HepG2 (cell line): Measurements from ENCODE around the gene LGALS13. TPM values are rescaled to one million over a fixed set of nuclear protein-coding genes. Genes with fewer than 3 reads are reported as not detected.

Experiments used
- ATAC-seq: fragments of 200-7000 bp; cut with Tn5 transposase; 3 replicates; pipeline ENCODE4 v1.9.1; 2020; ENCODE audit warnings: mild to moderate bottlenecking, moderate library complexity
- BruUV-seq: library from RNA; stranded (reverse); fragments of 400-500 nt; replicated peaks from 2 replicates; lab custom pipeline; 2021; lab: Mats Ljungman, UMichigan
- CTCF ChIA-PET: fragments of 300-600 bp; formaldehyde crosslinking; extraction: SDS; loops from one replicate; lab custom pipeline; 2021; ENCODE audit warnings: low total read pairs, inconsistent platforms, low intra/inter-chr PET ratio; lab: Yijun Ruan, JAX
- POLR2A ChIA-PET: fragments of 350-600 bp; sonication (Branson Sonifier 250); formaldehyde crosslinking; loops from one replicate; lab custom pipeline; 2020; ENCODE audit warnings: antibody characterized with exemption, inconsistent platforms; lab: Yijun Ruan, JAX
- DNase-seq: peaks from one replicate; pipeline ENCODE4 v3.0.0-alpha.2; 2015; ENCODE audit warnings: low spot score
- FAIRE-seq: peaks from 3 replicates; lab custom pipeline; 2011; peaks lifted over from hg19 to GRCh38; lab: Jason Lieb, UNC
- H2AFZ ChIP-seq: one replicate; pipeline ENCODE4 v1.6.1; 2011; ENCODE audit warnings: low read length, inconsistent platforms
- H3K27ac ChIP-seq: fragments of 300-600 bp; 3 replicates; pipeline ENCODE4 v1.8.0; 2011; ENCODE audit warnings: mixed run types, mild to moderate bottlenecking, mixed read lengths, low read length, inconsistent platforms; ENCODE audit not compliant: insufficient read depth; ENCODE audit errors: extremely low read length
- H3K27me3 ChIP-seq, 2 experiments: fragments of 200-600 bp in 1 of 2; 2 replicates in 1 of 2; 3 replicates in 1 of 2; pipeline versions ENCODE4 v1.6.0 to v1.8.0; 2011; ENCODE audit warnings: low read length in 2 of 2, mild to moderate bottlenecking in 2 of 2, moderate library complexity in 2 of 2, inconsistent platforms in 1 of 2; ENCODE audit not compliant: insufficient read depth in 2 of 2, control insufficient read depth in 1 of 2
- H3K36me3 ChIP-seq, 2 experiments: fragments of 200-600 bp in 1 of 2; replicated peaks in 1 of 2; 2 replicates in 1 of 2; 3 replicates in 1 of 2; pipeline versions ENCODE4 v1.5.1 to v1.8.0; 2011; ENCODE audit warnings: low read length in 2 of 2, inconsistent platforms in 1 of 2; ENCODE audit not compliant: insufficient read depth in 2 of 2, control insufficient read depth in 1 of 2
- H3K4me1 ChIP-seq: 2 replicates; pipeline ENCODE4 v1.5.1; 2012; ENCODE audit warnings: low read length, inconsistent platforms; ENCODE audit not compliant: insufficient read depth
- H3K4me2 ChIP-seq: 2 replicates; pipeline ENCODE4 v1.6.0; 2011; ENCODE audit warnings: low read depth, low read length, inconsistent platforms
- H3K4me3 ChIP-seq, 3 experiments: fragments of 200-600 bp in 1 of 3; sonication (generic), shearing (Covaris generic) in 1 of 3; replicated peaks in 1 of 3; 2 replicates each; pipeline ENCODE4 v1.5.1; 2011 to 2016; ENCODE audit warnings: low read length in 3 of 3, inconsistent platforms in 2 of 3, low read depth in 2 of 3, mild to moderate bottlenecking in 2 of 3, control low read depth in 1 of 3, mixed read lengths in 1 of 3; ENCODE audit not compliant: insufficient read depth in 1 of 3
- H3K79me2 ChIP-seq: one replicate; pipeline ENCODE4 v1.6.1; 2011; ENCODE audit warnings: low read length, inconsistent platforms; ENCODE audit not compliant: insufficient read depth
- H3K9ac ChIP-seq: 2 replicates; pipeline ENCODE4 v1.6.0; 2011; ENCODE audit warnings: mild to moderate bottlenecking, low read depth, low read length, inconsistent platforms; ENCODE audit not compliant: insufficient read depth
- H3K9me3 ChIP-seq: 2 replicates; pipeline ENCODE4 v1.5.1; 2012; ENCODE audit warnings: mild to moderate bottlenecking, low read length
- H4K20me1 ChIP-seq: 2 replicates; pipeline ENCODE4 v1.6.0; 2011; ENCODE audit warnings: inconsistent platforms, mild to moderate bottlenecking, low read length, moderate library complexity; ENCODE audit not compliant: insufficient read depth
- HES4 ChIP-seq: sonication (generic); formaldehyde crosslinking; IDR thresholded peaks from 2 replicates; pipeline ENCODE4 v1.9.0; 2021; ENCODE audit warnings: mild to moderate bottlenecking, missing genetic modification reagents, borderline replicate concordance
- PCBP2 ChIP-seq: fragments of 200-400 bp; formaldehyde crosslinking; optimal IDR thresholded peaks from 2 replicates; pipeline ENCODE3; 2018; ENCODE audit warnings: low read length, low read depth; ENCODE audit not compliant: poor library complexity, severe bottlenecking
- SKI ChIP-seq: fragments of 450-650 bp; IDR thresholded peaks from one replicate; pipeline ENCODE4 v1.6.1; 2018; ENCODE audit warnings: mild to moderate bottlenecking; ENCODE audit not compliant: partially characterized antibody
- TAF1 ChIP-seq: sonication (generic); formaldehyde crosslinking; IDR thresholded peaks from 2 replicates; pipeline ENCODE4 v1.4.0; 2020; ENCODE audit warnings: missing genetic modification reagents
- ZBTB7A ChIP-seq: sonication (generic); formaldehyde crosslinking; IDR thresholded peaks from 2 replicates; pipeline ENCODE4 v1.8.0; 2022; ENCODE audit warnings: mild to moderate bottlenecking, missing genetic modification reagents
- ZNF33B ChIP-seq: sonication (generic); formaldehyde crosslinking; IDR thresholded peaks from 2 replicates; pipeline ENCODE4 v1.5.1; 2020; ENCODE audit warnings: mild to moderate bottlenecking, missing genetic modification reagents
- ZNF343 ChIP-seq: sonication (generic); formaldehyde crosslinking; IDR thresholded peaks from 2 replicates; pipeline ENCODE4 v1.4.0; 2020; ENCODE audit warnings: mild to moderate bottlenecking, missing genetic modification reagents
- ZNF451 ChIP-seq: sonication (generic); formaldehyde crosslinking; IDR thresholded peaks from 2 replicates; pipeline ENCODE4 v1.5.0; 2020; ENCODE audit warnings: mild to moderate bottlenecking, missing genetic modification reagents
- ZNF703 ChIP-seq: sonication (generic); formaldehyde crosslinking; IDR thresholded peaks from 2 replicates; pipeline ENCODE4 v1.5.1; 2020; ENCODE audit warnings: missing genetic modification reagents, mild to moderate bottlenecking, moderate library complexity, borderline replicate concordance
- WGBS: methylation state at CpG from one replicate; pipeline ENCODE4 v1.1.6; 2017; ENCODE audit warnings: low lambda C conversion rate; 5-methylcytosine and 5-hydroxymethylcytosine counted together
- in situ Hi-C: cut with HindIII; loops from 2 replicates; pipeline ENCODE4 v1.10.0; 2017; ENCODE audit warnings: low pct_unique_long_range_greater_than_20kb; ENCODE audit not compliant: extremely low pct_ligation_motif_present
- intact Hi-C: fragments of 100-400 bp; cut with micrococcal nuclease; formaldehyde crosslinking; loops from one replicate; pipeline ENCODE4 v1.10.0; 2022; ENCODE audit not compliant: unreplicated experiment
- polyA plus RNA-seq, 8 experiments: library from polyadenylated mRNA; depleted of rRNA in 3 of 8; stranded (reverse) in 7 of 8; unstranded in 1 of 8; fragments of >200 nt; fragmentation: Illumina TruSeq in 4 of 8; extraction: Trizol in 4 of 8; gene quantifications; 2 replicates each; pipeline versions ENCODE4 v1.2.1 to v1.2.3, GENCODE V29; 2011 to 2016; ENCODE audit warnings: low read depth in 4 of 8, missing spikeins in 1 of 8, mixed read lengths in 1 of 8; ENCODE audit not compliant: insufficient read depth in 1 of 8
- total RNA-seq, 5 experiments: library from RNA; depleted of rRNA; stranded (reverse); fragments of >200 nt; fragmentation: Illumina TruSeq; extraction: Trizol; gene quantifications; 2 replicates each; pipeline ENCODE4 v1.2.3, GENCODE V29; 2016; ENCODE audit warnings: low read depth in 1 of 5
- TF ChIP-seq, protein P1 (sequence below): sonication (generic); formaldehyde crosslinking; IDR thresholded peaks from 2 replicates; pipeline ENCODE4 v1.4.0; 2020; ENCODE audit warnings: low read depth, mild to moderate bottlenecking, missing genetic modification reagents
- TF ChIP-seq, protein P2 (sequence below): sonication (generic); formaldehyde crosslinking; IDR thresholded peaks from 2 replicates; pipeline ENCODE4 v1.8.1; 2023; ENCODE audit warnings: missing genetic modification reagents, mild to moderate bottlenecking, borderline replicate concordance

LGALS13 gene
- total and polyA plus RNA-seq, 2 of the 13 experiments (the other 11 are each of a cell fraction or from before 2014, with no cell fraction given), result not detected

- Histone ChIP-seq H3K9me3 (no peaks in the 10 kb centered on the region), H3K36me3 (no peaks in the 10 kb centered on the region), H3K27me3 (no peaks in the 10 kb centered on the region), H3K27ac (no peak overlapping the region), H3K4me3 (no peak overlapping the region), H3K4me1 (0 out of 2 replicates have a peak, but pooled peaks cover 8% of the 10 kb centered on the region), H2AFZ (no peak overlapping the region), H3K4me2 (no peak overlapping the region), H4K20me1 (no peaks in the 10 kb centered on the region), H3K79me2 (no peaks in the 10 kb centered on the region), H3K9ac (no peak overlapping the region)
- in situ Hi-C loops (no loop called here), intact Hi-C loops (no loop called here)
- ChIA-PET POLR2A (no interaction called here), CTCF (no interaction called here)
- no peak for FAIRE-seq
- ATAC-seq, result no peak
- TF ChIP-seq, protein P1, sequence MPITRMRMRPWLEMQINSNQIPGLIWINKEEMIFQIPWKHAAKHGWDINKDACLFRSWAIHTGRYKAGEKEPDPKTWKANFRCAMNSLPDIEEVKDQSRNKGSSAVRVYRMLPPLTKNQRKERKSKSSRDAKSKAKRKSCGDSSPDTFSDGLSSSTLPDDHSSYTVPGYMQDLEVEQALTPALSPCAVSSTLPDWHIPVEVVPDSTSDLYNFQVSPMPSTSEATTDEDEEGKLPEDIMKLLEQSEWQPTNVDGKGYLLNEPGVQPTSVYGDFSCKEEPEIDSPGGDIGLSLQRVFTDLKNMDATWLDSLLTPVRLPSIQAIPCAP (CRISPR knock-in tag), result no peak
- TF ChIP-seq ZNF33B (no peak), TAF1 (CRISPR knock-in tag) (no peak), SKI (no peak), ZNF343 (CRISPR knock-in tag) (no peak), PCBP2 (no peak), ZNF703 (CRISPR knock-in tag) (no peak), HES4 (CRISPR knock-in tag) (no peak), ZBTB7A (CRISPR knock-in tag) (no peak), ZNF451 (no peak)
- TF ChIP-seq, protein P2, sequence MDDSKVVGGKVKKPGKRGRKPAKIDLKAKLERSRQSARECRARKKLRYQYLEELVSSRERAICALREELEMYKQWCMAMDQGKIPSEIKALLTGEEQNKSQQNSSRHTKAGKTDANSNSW (CRISPR knock-in tag), result no peak
- WGBS, result 9% methylated on average over 6 of the region's 6 CpGs
- no peak for DNase-seq
- no TSS peak for BruUV-seq
These were observed 29.3 kb downstream of the LGALS13 start for GRCh38 chr19:39631626-39632025.
